ENCODE data around the gene CYP4F11.
"Not testable (repeated sequence)": the region's sequence is repeated elsewhere in the genome, so short reads cannot be mapped to it uniquely, and the experiment has no call there.

The CYP4F11 gene

GRCh38 chr19:15922021-15922420, 12.3 kb downstream of the CYP4F11 start:
- no peak for DNase-seq (ENCODE audit: low read depth)

GRCh38 chr19:15919243-15919642, 15.1 kb downstream of the CYP4F11 start:
- DNase-seq (ENCODE audit: low read depth) = no peak

- DNase-seq (ENCODE audit: low read depth) = no peak
Observed at GRCh38 chr19:15915109-15915508, 19.2 kb downstream of the CYP4F11 start.

- no peak for DNase-seq (ENCODE audit: low read depth)
Observed at GRCh38 chr19:15913830-15914229, 20.5 kb downstream of the CYP4F11 start.

- no peak for DNase-seq (ENCODE audit: low read depth)
Observed at GRCh38 chr19:15913384-15913783, 20.9 kb downstream of the CYP4F11 start.

- no peak for DNase-seq (ENCODE audit: low read depth)
Observed at GRCh38 chr19:15911599-15912235, 22.6 kb downstream of the CYP4F11 start.

GRCh38 chr19:15905026-15905425, 29.3 kb downstream of the CYP4F11 start:
- no peak for DNase-seq (ENCODE audit: low read depth)

GRCh38 chr19:15902898-15903297, 31.4 kb downstream of the CYP4F11 start:
- DNase-seq (ENCODE audit: low read depth) = not testable (repeated sequence)

GRCh38 chr19:15902254-15902653, 32.1 kb downstream of the CYP4F11 start:
- DNase-seq (ENCODE audit: low read depth) = no peak

- DNase-seq (ENCODE audit: low read depth) = no peak
Observed at GRCh38 chr19:15900504-15900903, 33.8 kb downstream of the CYP4F11 start.

GRCh38 chr19:15900032-15900431, 34.3 kb downstream of the CYP4F11 start:
- not testable (repeated sequence) for DNase-seq (ENCODE audit: low read depth)

GRCh38 chr19:15899561-15899960, 34.8 kb downstream of the CYP4F11 start:
- DNase-seq (ENCODE audit: low read depth) = not testable (repeated sequence)

- DNase-seq (ENCODE audit: low read depth) = no peak
Observed at GRCh38 chr19:15897738-15898276, 36.5 kb downstream of the CYP4F11 start, which contains the start of gene CYP4F2. CYP4F2 (minus strand) TSS chr19:15898074; CDS start chr19:15897611, 463 bp downstream.

GRCh38 chr19:15897026-15897737, 37.1 kb downstream of the CYP4F11 start:
- DNase-seq (ENCODE audit: low read depth) = no peak

GRCh38 chr19:15895876-15896430, 38.4 kb downstream of the CYP4F11 start:
- no peak for DNase-seq (ENCODE audit: low read depth)

- DNase-seq (ENCODE audit: low read depth) = no peak
Observed at GRCh38 chr19:15894359-15894758, 40.0 kb downstream of the CYP4F11 start.

GRCh38 chr19:15893477-15893876, 40.9 kb downstream of the CYP4F11 start:
- DNase-seq (ENCODE audit: low read depth) = no peak

GRCh38 chr19:15892012-15892411, 42.3 kb downstream of the CYP4F11 start:
- no peak for DNase-seq (ENCODE audit: low read depth)

GRCh38 chr19:15891434-15891833, 42.9 kb downstream of the CYP4F11 start:
- DNase-seq (ENCODE audit: low read depth) = no peak

- DNase-seq (ENCODE audit: low read depth) = not testable (repeated sequence)
Observed at GRCh38 chr19:15889339-15889738, 45.0 kb downstream of the CYP4F11 start.

GRCh38 chr19:15885919-15886318, 48.4 kb downstream of the CYP4F11 start:
- no peak for DNase-seq (ENCODE audit: low read depth)

GRCh38 chr19:15885167-15885566, 49.2 kb downstream of the CYP4F11 start:
- no peak for DNase-seq (ENCODE audit: low read depth)

GRCh38 chr19:15883329-15883728, 51.0 kb downstream of the CYP4F11 start:
- DNase-seq (ENCODE audit: low read depth) = not testable (repeated sequence)

Data from EH (cell line).